Jurkat, Clone E6-1 (cell line): ENCODE results near the gene ZBP1.

Experiments used
- DNase-seq: peaks from one replicate; pipeline ENCODE4 v3.0.0-alpha.2; 2011; ENCODE audit warnings: low read depth, low spot score
- H3K4me3 ChIP-seq: 2 replicates; pipeline ENCODE4 v1.5.1; 2011; ENCODE audit warnings: mild to moderate bottlenecking, low read length, control low read depth, moderate library complexity

ZBP1 gene

GRCh38 chr20:57609086-57609841, 11.0 kb downstream of the ZBP1 start:
- no peak overlapping the region for H3K4me3 ChIP-seq

DNA sequence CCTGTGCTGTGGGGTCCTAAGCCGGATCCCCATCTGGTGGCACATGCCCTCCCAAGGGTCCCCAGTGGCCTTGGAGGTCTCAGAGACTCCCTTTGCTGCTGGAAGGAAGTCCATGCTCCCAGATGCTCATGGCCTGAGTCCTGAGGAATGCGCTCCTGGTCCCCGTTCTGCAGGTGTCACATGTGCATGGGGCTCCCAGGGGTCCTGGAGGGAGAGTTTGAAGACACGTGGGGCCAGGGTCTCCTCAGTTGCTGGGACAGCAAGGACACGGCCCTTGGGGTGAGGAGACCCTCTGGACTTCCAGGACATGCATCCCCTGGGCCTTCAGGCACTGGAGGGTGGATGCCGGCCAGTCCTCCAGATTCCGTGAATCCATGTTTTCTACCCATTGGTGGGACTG, 11.7 kb downstream of the ZBP1 start:
- DNase-seq: no peak
- H3K4me3 ChIP-seq: no peak overlapping the region

More at GRCh38 chr20:57609086-57609841, 11.0 kb downstream of the ZBP1 start:
- no peak for DNase-seq

GRCh38 chr20:57605878-57606277, 14.3 kb downstream of the ZBP1 start:
- no peak overlapping the region for H3K4me3 ChIP-seq
- DNase-seq: no peak

- H3K4me3 ChIP-seq: no peak overlapping the region
- no peak for DNase-seq
Measured at GRCh38 chr20:57605045-57605444, 15.2 kb downstream of the ZBP1 start.

DNA sequence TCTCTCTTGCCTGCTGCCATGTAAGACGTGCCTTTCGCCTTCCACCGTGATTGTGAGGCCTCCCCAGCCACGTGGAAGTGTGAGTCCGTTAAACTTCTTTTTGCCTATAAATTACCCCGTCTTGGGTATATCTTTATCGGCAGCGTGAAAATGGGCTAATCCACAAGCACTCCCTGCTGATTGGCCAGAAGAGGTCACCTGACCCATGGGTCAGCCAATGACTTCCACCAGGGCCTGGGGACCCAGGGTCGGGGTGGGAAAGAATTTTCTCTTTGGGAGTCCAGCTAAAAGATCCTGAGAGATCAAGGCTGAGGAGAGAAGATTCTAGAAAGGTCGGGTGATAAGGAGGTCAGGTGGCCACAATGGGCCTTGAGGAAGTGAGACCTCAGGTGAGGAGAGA, 17.1 kb downstream of the ZBP1 start:
- no peak overlapping the region for H3K4me3 ChIP-seq
- no peak for DNase-seq

DNA sequence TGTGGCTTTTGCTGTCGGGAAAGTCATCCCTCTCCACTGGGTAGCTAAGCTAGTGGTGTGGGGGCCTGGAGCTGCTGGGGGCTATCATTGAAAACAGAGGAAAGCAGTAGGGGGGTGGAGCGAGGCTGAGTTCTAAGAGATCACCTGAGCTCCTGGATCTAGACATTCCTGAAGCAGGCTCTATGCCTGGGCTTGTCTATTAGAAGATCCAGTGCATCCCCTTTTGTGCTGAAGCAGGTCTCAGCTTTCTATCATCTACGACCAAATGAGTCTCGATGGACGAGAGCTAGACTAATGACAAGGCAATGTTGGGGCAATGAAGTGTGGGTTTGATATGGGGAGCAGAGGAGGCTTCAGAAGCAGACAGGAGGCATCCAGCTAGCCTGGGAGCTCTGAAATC, 18.5 kb downstream of the ZBP1 start:
- H3K4me3 ChIP-seq: no peak overlapping the region
- DNase-seq: no peak

DNA sequence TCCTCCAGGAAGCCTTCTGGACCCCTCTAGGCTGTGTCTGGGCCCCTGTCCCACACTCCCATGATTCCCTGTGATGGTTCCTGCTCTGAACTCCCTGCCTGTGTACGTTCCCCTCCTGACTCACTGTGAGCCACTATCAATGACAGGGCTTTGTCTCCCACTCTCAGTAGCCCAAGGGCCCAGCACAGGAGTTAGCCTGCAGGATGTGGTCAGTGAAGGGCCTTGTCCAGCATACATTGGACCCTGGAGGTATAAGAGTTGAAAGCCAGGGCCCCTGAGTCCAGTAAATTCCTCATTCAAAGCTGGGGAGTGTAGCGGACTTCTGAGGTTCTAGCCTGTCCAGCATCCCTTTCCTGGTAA, 19.0 kb downstream of the ZBP1 start:
- no peak for DNase-seq
- no peak overlapping the region for H3K4me3 ChIP-seq

- H3K4me3 ChIP-seq: no peak overlapping the region
- no peak for DNase-seq
Measured at GRCh38 chr20:57600320-57601210, 19.7 kb downstream of the ZBP1 start.

DNA sequence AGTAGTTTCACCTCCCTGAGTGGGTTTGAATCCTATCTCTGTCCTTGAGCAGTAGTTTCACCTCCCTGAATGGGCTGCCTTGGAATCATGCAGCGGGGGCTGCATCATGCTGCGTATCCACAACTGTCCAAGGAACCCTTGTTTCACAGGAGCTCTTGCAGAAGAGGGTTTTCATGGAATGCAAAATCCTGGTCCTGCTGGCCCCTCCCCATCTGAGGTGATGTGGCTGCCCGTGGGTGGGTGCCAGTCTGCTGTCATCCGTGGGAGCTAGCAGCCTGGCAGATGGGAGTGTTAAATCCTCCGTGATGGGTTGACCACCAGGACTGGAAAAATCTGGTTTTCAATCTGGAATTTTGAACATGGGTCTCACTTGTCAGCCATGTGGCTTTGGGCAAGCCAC, 21.7 kb downstream of the ZBP1 start:
- H3K4me3 ChIP-seq: no peak overlapping the region
- no peak for DNase-seq

DNA sequence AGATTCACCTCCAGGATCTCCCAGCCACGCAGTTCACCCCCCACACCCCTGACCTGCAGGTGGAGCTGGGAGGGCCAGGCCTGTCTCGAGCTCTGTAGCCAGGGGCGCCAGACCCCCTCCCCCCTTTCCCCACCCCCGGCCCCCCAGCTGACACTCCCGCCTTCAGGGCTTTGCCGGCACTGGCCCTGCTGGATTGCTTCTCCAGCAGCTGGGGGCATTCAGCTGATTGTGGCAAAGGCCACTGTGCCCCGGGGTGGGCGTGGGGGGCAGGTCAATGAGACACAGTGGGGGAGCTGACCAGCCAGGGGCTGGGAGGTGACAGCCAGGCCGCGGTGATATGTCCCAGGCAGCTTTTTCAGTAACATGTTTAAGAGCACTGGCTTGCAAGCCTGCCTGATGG, 22.2 kb downstream of the ZBP1 start:
- no peak overlapping the region for H3K4me3 ChIP-seq
- DNase-seq: no peak

DNA sequence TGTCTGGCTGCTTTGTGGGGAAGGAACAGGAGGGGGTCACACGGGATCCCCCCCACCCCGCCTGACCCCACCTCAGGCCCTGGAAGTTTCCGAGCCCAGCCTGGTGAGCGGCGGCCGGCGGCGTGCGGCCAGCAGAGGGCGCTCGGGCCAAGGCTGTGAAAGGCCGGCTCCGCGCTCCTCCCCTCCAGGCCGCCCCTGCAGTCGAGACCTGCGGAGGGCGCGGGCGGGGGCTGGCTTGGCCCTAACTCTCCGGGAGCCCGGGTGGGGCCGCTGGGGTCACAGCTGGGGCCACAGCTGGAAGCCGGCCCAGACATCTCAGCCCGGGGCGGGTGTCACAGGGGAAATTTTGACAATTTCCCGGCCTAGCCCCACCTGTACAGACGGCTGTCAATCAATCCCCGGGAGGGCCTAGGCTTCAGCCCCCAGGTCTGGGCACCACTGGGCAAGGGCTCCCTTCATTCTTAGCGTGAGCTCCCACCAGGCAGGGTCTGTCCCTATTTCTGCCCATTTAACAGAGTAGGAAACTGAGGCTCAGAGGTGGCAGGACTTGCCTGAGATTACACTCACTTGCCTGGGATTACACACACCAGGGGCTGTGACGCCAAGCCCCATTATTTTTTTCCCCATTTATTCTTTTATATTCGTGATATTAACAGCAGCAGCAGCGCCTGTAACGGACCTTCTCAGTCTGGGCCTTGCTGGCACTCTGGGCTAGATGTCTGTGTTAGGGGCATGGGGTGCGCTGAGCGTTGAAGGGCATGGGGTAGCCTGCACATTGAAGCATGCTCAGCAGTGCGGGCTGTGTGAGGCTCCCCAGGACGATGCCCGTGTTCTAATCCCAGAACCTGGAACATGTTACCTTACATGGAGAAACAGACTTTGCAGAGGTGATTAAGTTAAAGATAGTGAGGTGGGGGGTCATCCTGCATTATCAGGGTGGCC, 23.0 kb downstream of the ZBP1 start:
- H3K4me3 ChIP-seq: peak overlapping the region; percentile 11
- DNase-seq: peak; percentile 36

DNA sequence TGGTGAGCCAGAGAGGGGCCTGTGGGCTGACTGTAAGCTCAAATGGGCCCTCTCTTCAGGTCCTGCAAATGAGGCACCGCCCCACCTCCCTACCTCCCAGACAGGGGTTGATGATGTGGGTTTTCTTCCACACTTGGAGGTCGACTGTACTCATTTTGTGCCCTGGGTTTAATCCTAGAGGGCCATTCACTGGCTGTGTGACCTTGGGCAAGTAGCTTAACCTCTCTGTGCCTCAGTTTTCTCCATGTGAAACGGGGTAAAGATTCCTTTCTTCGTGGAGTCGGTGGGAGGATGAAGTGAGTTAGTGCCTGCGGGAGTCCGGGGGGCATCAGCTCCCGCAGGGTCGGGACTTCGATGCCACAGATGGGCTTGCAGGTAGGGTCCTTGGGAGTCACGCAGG, 23.9 kb downstream of the ZBP1 start:
- no peak overlapping the region for H3K4me3 ChIP-seq
- DNase-seq: no peak

DNA sequence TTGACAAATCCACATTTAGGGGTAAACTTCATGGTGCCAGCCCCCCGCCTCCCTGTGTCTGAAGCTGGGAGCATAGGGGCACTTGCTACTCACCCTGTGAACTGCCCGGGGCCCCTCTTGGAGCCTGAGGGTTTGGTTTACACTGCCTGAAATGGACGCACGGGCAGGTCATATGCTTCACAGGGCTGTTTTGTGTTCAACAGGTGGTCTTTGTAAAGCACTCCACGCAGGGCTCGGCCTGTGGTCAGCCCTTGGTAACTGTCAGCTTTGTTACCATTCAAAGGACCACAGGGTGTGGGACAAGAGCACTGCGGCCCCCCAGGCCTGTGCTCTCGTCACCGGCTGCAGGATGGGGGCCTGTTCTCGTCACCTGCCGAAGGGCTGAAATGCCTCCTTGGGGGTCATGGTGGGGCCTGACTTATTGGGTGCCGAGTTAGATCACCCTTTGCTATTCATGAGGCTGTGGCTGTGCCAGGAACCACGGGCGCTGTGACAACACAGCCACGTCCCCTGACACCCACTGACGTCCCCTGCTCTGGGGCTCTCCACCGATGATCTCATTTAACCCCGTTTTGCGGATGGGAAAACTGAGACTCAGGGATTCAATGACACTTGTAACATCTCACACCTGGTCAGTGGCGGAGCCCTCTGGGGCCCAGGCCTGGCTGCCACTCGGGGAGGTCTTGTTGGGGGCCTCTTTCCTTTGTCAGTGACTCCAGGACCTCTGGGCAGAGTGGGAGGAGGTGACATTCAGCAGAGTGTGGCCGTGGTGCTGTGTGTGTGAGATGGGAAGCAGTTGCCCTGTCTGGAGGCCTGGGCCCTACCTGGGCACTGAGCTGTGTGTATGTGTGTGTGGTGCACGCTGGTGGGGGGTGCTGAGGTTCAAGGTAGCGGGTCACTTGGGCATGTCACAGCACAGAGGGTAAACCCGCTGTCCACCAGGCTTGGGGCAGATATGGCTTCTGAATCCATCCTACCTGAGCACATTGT, 24.9 kb downstream of the ZBP1 start:
- H3K4me3 ChIP-seq: no peak overlapping the region
- no peak for DNase-seq

DNA sequence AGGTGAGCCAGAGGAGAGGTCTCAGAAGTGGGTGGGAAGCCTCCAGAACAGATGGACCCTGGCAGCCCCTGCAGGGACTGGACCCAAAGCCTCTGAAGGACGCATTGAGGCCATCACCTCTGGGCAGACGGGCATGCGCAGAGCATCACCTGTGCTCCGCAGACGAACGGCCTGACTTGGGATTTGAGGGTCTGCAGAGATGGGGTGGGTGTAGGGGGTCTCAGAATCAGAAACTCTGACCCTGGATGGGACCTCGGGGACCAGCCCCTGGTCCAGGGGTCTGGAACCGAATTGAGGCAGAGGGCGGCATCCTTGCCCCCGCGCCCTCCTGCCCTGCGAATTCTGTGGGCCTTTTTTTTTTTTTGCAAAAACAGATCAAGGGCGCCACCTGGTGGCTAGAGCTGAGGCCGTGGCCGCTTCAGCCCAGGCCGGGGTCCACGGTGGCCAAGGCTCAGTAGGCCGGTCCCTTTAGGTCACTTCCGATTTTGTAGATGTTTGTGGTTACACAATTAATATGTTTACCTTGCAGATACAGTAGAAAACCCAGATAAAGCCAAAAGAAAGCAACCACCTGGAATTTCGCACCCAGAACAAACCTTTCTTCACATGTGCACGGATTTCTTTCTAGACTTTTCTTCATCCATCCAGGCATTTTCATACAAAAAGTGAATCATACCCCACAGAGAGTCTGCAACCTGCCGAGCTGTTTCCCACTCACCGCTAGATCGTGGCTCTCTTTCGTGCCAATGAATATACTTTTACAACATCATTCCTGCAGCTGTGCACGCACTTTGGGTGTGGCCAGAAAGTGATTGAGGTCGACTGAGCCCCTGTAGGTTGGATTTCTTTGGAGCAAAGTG, 25.9 kb downstream of the ZBP1 start:
- DNase-seq: no peak
- H3K4me3 ChIP-seq: no peak overlapping the region

GRCh38 chr20:57593134-57593886, 26.9 kb downstream of the ZBP1 start:
- DNase-seq: no peak

DNA sequence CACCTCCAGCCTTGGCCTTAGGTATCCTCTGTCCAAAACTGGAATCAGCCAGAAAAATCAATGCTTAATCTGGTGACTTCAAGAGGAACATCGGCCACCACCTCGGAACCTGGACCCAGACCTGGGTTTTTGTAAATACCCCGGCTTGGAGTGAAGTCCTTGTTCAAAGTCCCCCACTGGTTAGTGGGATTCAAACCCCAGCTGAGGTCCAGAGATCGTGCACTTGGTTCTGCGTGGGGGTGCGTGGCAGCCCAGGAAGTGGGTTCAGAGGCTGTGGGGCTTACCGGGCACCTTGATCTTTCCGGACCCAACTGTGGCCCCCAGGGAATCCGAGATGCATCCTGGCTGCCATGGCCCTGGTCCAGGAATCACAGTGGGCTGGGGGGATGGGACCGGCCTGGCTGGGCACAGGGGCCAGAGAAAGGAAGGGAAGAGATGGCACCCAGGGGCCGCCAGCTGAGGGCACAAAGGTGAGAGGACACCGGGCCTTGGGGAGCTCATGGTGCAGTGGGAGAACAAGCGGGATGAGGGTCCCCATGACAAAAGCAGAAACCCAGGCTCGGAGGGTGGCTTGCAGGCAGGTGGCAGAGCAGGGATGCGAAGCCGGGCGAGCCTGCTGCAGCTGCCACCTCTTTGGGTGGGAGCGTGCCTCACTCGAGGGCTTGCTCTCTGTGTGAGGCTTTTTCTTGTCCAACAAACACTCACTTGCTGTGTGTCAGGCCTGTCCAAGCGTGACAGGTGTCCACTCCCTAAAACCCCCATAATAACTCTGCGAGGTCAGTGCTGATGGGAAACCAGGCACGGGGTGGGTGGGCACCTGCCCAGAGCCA, 27.7 kb downstream of the ZBP1 start:
- DNase-seq: no peak
- no peak overlapping the region for H3K4me3 ChIP-seq

More at GRCh38 chr20:57593134-57593886, 26.9 kb downstream of the ZBP1 start:
- H3K4me3 ChIP-seq: no peak overlapping the region
